Panc1 (cell line): Measurements from ENCODE around the gene DCTD. TPM values are rescaled to one million over a fixed set of nuclear protein-coding genes. Genes with fewer than 3 reads are reported as not detected.

Experiments used
- ATAC-seq: fragments of 200-7000 bp; cut with Tn5 transposase; 2 replicates; pipeline ENCODE4 v1.9.1; 2020; ENCODE audit warnings: mild to moderate bottlenecking, moderate library complexity
- BruUV-seq: library from RNA; stranded (reverse); fragments of 400-500 nt; replicated peaks from 2 replicates; lab custom pipeline; 2021; lab: Mats Ljungman, UMichigan
- CTCF ChIA-PET: fragments of 300-600 bp; sonication (Branson Sonifier 250); formaldehyde crosslinking; loops from one replicate; lab custom pipeline; 2022; ENCODE audit warnings: antibody characterized with exemption; lab: Charles Lee
- POLR2A ChIA-PET: fragments of 300-600 bp; sonication (Branson Sonifier 250); formaldehyde crosslinking; loops from one replicate; lab custom pipeline; 2022; ENCODE audit warnings: antibody characterized with exemption; lab: Charles Lee
- DNase-seq: peaks from one replicate; pipeline ENCODE4 v3.0.0-alpha.2; 2010; ENCODE audit warnings: low read depth, low spot score
- H3K27ac ChIP-seq: 2 replicates; pipeline ENCODE4 v1.5.1; 2011; ENCODE audit warnings: mild to moderate bottlenecking, low read length, inconsistent platforms
- H3K27me3 ChIP-seq: fragments of 200-500 bp; sonication (Bioruptor generic); 2 replicates; pipeline ENCODE4 v1.6.0; 2014; ENCODE audit warnings: low read length, inconsistent platforms; ENCODE audit not compliant: control insufficient read depth, insufficient read depth
- H3K36me3 ChIP-seq: fragments of 200-500 bp; sonication (Bioruptor generic); 2 replicates; pipeline ENCODE4 v1.5.1; 2014; ENCODE audit warnings: inconsistent platforms, mild to moderate bottlenecking, low read length, moderate library complexity; ENCODE audit not compliant: control insufficient read depth, insufficient read depth
- H3K4me1 ChIP-seq: 2 replicates; pipeline ENCODE4 v1.5.1; 2011; ENCODE audit warnings: inconsistent platforms, mild to moderate bottlenecking, low read length, moderate library complexity; ENCODE audit not compliant: control insufficient read depth, insufficient read depth
- H3K4me3 ChIP-seq, 2 experiments: 2 replicates each; pipeline ENCODE4 v1.5.1; 2011 to 2012; ENCODE audit warnings: low read depth in 2 of 2, low read length in 2 of 2, mild to moderate bottlenecking in 2 of 2, inconsistent platforms in 1 of 2, moderate library complexity in 1 of 2
- H3K9me3 ChIP-seq: fragments of 200-500 bp; sonication (Bioruptor generic); 2 replicates; pipeline ENCODE4 v1.5.1; 2014; ENCODE audit warnings: low read depth, mild to moderate bottlenecking, inconsistent platforms, low read length, moderate library complexity; ENCODE audit not compliant: control insufficient read depth, insufficient read depth
- CTCF ChIP-seq: fragments of 450-650 bp; IDR thresholded peaks from 2 replicates; pipeline ENCODE4 v1.5.1; 2017; ENCODE audit warnings: mild to moderate bottlenecking
- POLR2AphosphoS5 ChIP-seq: IDR thresholded peaks from 2 replicates; pipeline ENCODE4 v1.6.1; 2012; ENCODE audit warnings: mild to moderate bottlenecking, low read depth, low read length, moderate library complexity
- REST ChIP-seq, 2 experiments: IDR thresholded peaks; 2 replicates each; pipeline ENCODE4 v1.6.1; 2011 to 2012; ENCODE audit warnings: low read depth in 2 of 2, control low read depth in 1 of 2, low read length in 1 of 2, mild to moderate bottlenecking in 1 of 2, moderate library complexity in 1 of 2; ENCODE audit not compliant: insufficient read depth in 1 of 2
- SIN3A ChIP-seq: IDR thresholded peaks from 2 replicates; pipeline ENCODE4 v1.6.1; 2012; ENCODE audit warnings: low read depth, mild to moderate bottlenecking, low read length, moderate library complexity, borderline replicate concordance; ENCODE audit not compliant: insufficient read depth
- TCF7L2 ChIP-seq: IDR thresholded peaks from 2 replicates; pipeline ENCODE4 v1.6.1; 2011; ENCODE audit warnings: mild to moderate bottlenecking, low read depth, low read length, inconsistent platforms
- in situ Hi-C: cut with HindIII; loops from 2 replicates; pipeline ENCODE4 v1.10.0; 2016; ENCODE audit warnings: low sequenced_read_pairs, low pct_unique_long_range_greater_than_20kb
- intact Hi-C: fragments of 100-400 bp; cut with micrococcal nuclease; formaldehyde crosslinking; loops from one replicate; pipeline ENCODE4 v1.10.0; 2022; ENCODE audit not compliant: unreplicated experiment
- total RNA-seq: library from RNA; stranded (reverse); gene quantifications from one replicate; pipeline ENCODE4 v1.2.1, GENCODE V29; 2021; ENCODE audit not compliant: unreplicated experiment

DCTD gene
- total RNA-seq, 1 experiment from 2014 or later = 77.0 TPM

- in situ Hi-C loops (no loop called here), intact Hi-C loops (no loop called here)
- TF ChIP-seq TCF7L2 (no peak), POLR2AphosphoS5 (no peak), CTCF (no peak), REST (IDR thresholded peaks at IDR 0.05; ENCODE audit: insufficient read depth in 1 of 2, low read depth in 2 of 2, low read length in 1 of 2) (no peak), SIN3A (no peak)
- no peaks in the 10 kb centered on the region for H3K27me3 ChIP-seq
- ChIA-PET POLR2A (no interaction called here), CTCF (no interaction called here)
- H3K9me3 ChIP-seq = no peaks in the 10 kb centered on the region
- H3K4me3 ChIP-seq = no peak overlapping the region
- ATAC-seq = no peak
- no peak for DNase-seq
- no peaks in the 10 kb centered on the region for H3K36me3 ChIP-seq
- BruUV-seq = no TSS peak
- no peak overlapping the region for H3K27ac ChIP-seq
- no peaks in the 10 kb centered on the region for H3K4me1 ChIP-seq
These were observed 69.4 kb downstream of the DCTD start for GRCh38 chr4:182847576-182848450.

- Histone ChIP-seq H3K9me3 (no peaks in the 10 kb centered on the region), H3K27me3 (no peaks in the 10 kb centered on the region), H3K27ac (no peak overlapping the region), H3K4me3 (no peak overlapping the region), H3K36me3 (no peaks in the 10 kb centered on the region), H3K4me1 (no peaks in the 10 kb centered on the region)
- intact Hi-C loops = no loop called here
- POLR2A ChIA-PET = no interaction called here
- TF ChIP-seq POLR2AphosphoS5 = no peak
- TF ChIP-seq REST (IDR thresholded peaks at IDR 0.05; ENCODE audit: insufficient read depth in 1 of 2, low read depth in 2 of 2, low read length in 1 of 2) = no peak
- no peak for TF ChIP-seq TCF7L2
- TF ChIP-seq SIN3A = no peak
- TF ChIP-seq CTCF = no peak
- CTCF ChIA-PET = no interaction called here
- in situ Hi-C loops = no loop called here
- DNase-seq = no peak
- ATAC-seq = no peak
- no TSS peak for BruUV-seq
These were observed 71.2 kb downstream of the DCTD start for GRCh38 chr4:182846036-182846435.
